Osteoblast (primary cell): Measurements from ENCODE around the gene CLDN11. TPM values are rescaled to one million over a fixed set of nuclear protein-coding genes. Genes with fewer than 3 reads are reported as not detected.

Experiments used
- DNase-seq: peaks from one replicate; pipeline ENCODE4 v3.0.0; 2011; ENCODE audit warnings: low spot score, mixed read lengths; ENCODE audit not compliant: insufficient read length; ENCODE audit errors: missing footprints
- H2AFZ ChIP-seq: 2 replicates; pipeline ENCODE4 v1.6.0; 2011; ENCODE audit warnings: mild to moderate bottlenecking, low read length
- H3K27ac ChIP-seq: 2 replicates; pipeline ENCODE4 v1.5.1; 2011; ENCODE audit warnings: mild to moderate bottlenecking, low read depth, low read length, moderate library complexity
- H3K27me3 ChIP-seq: 2 replicates; pipeline ENCODE4 v1.6.0; 2012; ENCODE audit warnings: mild to moderate bottlenecking, control low read depth, inconsistent platforms, low read length, moderate library complexity; ENCODE audit not compliant: insufficient read depth
- H3K36me3 ChIP-seq: 2 replicates; pipeline ENCODE4 v1.5.1; 2011; ENCODE audit warnings: mild to moderate bottlenecking, low read length, control low read depth, moderate library complexity; ENCODE audit not compliant: insufficient read depth
- H3K4me1 ChIP-seq: 2 replicates; pipeline ENCODE4 v1.5.1; 2011; ENCODE audit warnings: mild to moderate bottlenecking, low read length, control low read depth, moderate library complexity; ENCODE audit not compliant: insufficient read depth
- H3K4me2 ChIP-seq: 2 replicates; pipeline ENCODE4 v1.6.0; 2011; ENCODE audit warnings: mild to moderate bottlenecking, low read length; ENCODE audit not compliant: insufficient read depth
- H3K4me3 ChIP-seq: fragments of 200-600 bp; sonication (generic); 3 replicates; pipeline ENCODE4 v1.5.1; 2012; ENCODE audit warnings: mild to moderate bottlenecking, low read length, inconsistent platforms; ENCODE audit not compliant: insufficient read depth
- H3K79me2 ChIP-seq: 2 replicates; pipeline ENCODE4 v1.6.0; 2012; ENCODE audit warnings: mild to moderate bottlenecking, low read length, control low read depth, inconsistent platforms; ENCODE audit not compliant: insufficient read depth
- H3K9me3 ChIP-seq: 2 replicates; pipeline ENCODE4 v1.5.1; 2011; ENCODE audit warnings: low read depth, low read length, control low read depth
- H4K20me1 ChIP-seq: 2 replicates; pipeline ENCODE4 v1.6.0; 2012; ENCODE audit warnings: mild to moderate bottlenecking, low read length, control low read depth; ENCODE audit not compliant: insufficient read depth
- total RNA-seq: library from RNA; depleted of rRNA; stranded (reverse); fragments of >200 nt; gene quantifications from 2 replicates; pipeline ENCODE4 v1.2.3, GENCODE V29; 2012
- TF ChIP-seq, protein P1 (sequence below): IDR thresholded peaks from 2 replicates; pipeline ENCODE4 v1.5.1; 2011; ENCODE audit warnings: mild to moderate bottlenecking, low read depth, low read length, moderate library complexity; ENCODE audit errors: extremely low read depth

Gene CLDN11
- total RNA-seq, 1 donor = 50.3 TPM

- Histone ChIP-seq H3K36me3 (peaks cover 10% of the 10 kb centered on the region), H3K79me2 (no peaks in the 10 kb centered on the region), H3K9me3 (no peaks in the 10 kb centered on the region), H3K4me1 (no peaks in the 10 kb centered on the region), H4K20me1 (no peaks in the 10 kb centered on the region), H3K27me3 (no peaks in the 10 kb centered on the region), H3K4me3 (no peak overlapping the region), H2AFZ (no peak overlapping the region), H3K27ac (no peak overlapping the region), H3K4me2 (no peak overlapping the region)
- DNase-seq = no peak
- TF ChIP-seq, protein P1, sequence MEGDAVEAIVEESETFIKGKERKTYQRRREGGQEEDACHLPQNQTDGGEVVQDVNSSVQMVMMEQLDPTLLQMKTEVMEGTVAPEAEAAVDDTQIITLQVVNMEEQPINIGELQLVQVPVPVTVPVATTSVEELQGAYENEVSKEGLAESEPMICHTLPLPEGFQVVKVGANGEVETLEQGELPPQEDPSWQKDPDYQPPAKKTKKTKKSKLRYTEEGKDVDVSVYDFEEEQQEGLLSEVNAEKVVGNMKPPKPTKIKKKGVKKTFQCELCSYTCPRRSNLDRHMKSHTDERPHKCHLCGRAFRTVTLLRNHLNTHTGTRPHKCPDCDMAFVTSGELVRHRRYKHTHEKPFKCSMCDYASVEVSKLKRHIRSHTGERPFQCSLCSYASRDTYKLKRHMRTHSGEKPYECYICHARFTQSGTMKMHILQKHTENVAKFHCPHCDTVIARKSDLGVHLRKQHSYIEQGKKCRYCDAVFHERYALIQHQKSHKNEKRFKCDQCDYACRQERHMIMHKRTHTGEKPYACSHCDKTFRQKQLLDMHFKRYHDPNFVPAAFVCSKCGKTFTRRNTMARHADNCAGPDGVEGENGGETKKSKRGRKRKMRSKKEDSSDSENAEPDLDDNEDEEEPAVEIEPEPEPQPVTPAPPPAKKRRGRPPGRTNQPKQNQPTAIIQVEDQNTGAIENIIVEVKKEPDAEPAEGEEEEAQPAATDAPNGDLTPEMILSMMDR = no peak
Observed at GRCh38 chr3:170438836-170439235, 20.2 kb downstream of the CLDN11 start.

DNA sequence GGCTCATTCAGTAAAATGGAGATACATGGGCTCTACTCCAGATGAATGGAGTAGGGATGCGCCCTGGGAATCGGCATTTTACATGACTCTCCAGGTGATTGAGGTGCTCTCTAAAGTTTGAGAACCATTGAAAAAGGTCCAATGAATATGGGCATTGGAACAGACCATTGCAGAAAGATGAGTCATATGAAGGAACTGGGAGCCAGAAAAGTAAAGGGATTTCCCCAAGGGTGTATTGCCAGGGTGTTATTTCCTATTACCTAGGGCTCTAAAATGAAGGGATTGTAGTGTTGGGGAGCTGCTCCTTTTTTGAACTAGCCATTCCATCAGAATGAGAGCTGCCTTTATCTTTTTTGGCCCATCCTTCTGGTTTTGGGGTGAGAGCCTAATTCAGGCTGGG lies 21.7 kb downstream of the CLDN11 start:
- H3K36me3 ChIP-seq = peaks cover 6% of the 10 kb centered on the region
- H3K79me2 ChIP-seq = no peaks in the 10 kb centered on the region
- no peaks in the 10 kb centered on the region for H4K20me1 ChIP-seq
- no peaks in the 10 kb centered on the region for H3K4me1 ChIP-seq
- H3K9me3 ChIP-seq = no peaks in the 10 kb centered on the region
- H2AFZ ChIP-seq = no peak overlapping the region
- H3K27ac ChIP-seq = no peak overlapping the region
- DNase-seq = peak; percentile 29
- H3K4me2 ChIP-seq = no peak overlapping the region
- no peak overlapping the region for H3K4me3 ChIP-seq
- TF ChIP-seq, protein P1 = no peak
- H3K27me3 ChIP-seq = no peaks in the 10 kb centered on the region

GRCh38 chr3:170441412-170441811 lies 22.7 kb downstream of the CLDN11 start:
- Histone ChIP-seq H3K27me3 (no peaks in the 10 kb centered on the region), H3K27ac (no peak overlapping the region), H3K79me2 (no peaks in the 10 kb centered on the region), H3K36me3 (no peaks in the 10 kb centered on the region), H4K20me1 (no peaks in the 10 kb centered on the region), H3K4me2 (no peak overlapping the region), H2AFZ (no peak overlapping the region), H3K4me1 (no peaks in the 10 kb centered on the region), H3K9me3 (no peaks in the 10 kb centered on the region), H3K4me3 (no peak overlapping the region)
- no peak for DNase-seq
- TF ChIP-seq, protein P1 = no peak

GRCh38 chr3:170442947-170443346 lies 24.3 kb downstream of the CLDN11 start:
- TF ChIP-seq, protein P1 = no peak
- Histone ChIP-seq H3K4me1 (no peaks in the 10 kb centered on the region), H2AFZ (no peak overlapping the region), H3K4me2 (no peak overlapping the region), H3K27ac (no peak overlapping the region), H3K79me2 (no peaks in the 10 kb centered on the region), H3K36me3 (no peaks in the 10 kb centered on the region), H3K4me3 (no peak overlapping the region), H3K9me3 (no peaks in the 10 kb centered on the region), H3K27me3 (no peaks in the 10 kb centered on the region), H4K20me1 (no peaks in the 10 kb centered on the region)
- DNase-seq = no peak
